HG02938 (cell line): ENCODE data around the gene TSKU.

Experiments
- ATAC-seq: cut with Tn5 transposase; IDR thresholded peaks from one replicate; pipeline ENCODE4 v1.9.1; 2021; ENCODE audit warnings: mild to moderate bottlenecking, moderate library complexity; ENCODE audit not compliant: unreplicated experiment

TSKU gene

DNA sequence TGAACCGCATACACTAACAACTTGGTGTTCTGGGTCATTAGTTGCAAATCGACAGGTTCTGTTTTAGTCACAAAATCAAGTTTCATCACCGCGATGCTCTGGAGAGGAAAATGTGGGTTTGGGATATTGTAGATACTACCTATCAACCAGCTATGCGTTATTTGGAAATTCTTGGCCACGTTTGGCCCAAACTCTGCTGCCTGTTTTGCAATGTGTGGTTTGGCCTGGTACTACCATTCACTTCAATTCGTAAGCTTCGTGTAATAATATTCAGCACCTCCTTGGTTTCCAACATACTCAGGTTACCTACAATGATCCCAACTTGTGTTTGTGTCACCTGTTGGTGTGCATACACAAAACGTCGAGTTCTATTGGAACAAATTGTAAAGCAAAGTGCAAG, 61.4 kb downstream of the TSKU start:
- ATAC-seq = no peak

DNA sequence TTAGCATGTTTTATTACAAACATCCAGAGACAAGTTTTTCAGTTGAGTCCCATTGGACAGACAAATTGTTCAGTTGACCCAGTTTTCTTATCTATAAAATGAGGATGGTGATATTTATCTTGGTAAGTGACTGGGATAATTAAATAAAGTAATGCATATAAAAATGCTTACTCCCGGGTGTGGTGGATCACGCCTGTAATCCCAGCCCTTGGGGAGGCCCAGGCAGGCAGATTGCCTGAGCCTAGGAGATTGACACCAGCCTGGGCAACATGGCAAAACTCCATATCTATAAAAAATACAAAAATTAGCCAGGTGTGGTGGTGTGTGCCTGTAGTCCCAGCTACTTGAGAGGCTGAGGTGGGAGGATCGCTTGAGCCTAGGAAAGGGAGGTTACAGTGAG, 61.9 kb downstream of the TSKU start:
- ATAC-seq = no peak

DNA sequence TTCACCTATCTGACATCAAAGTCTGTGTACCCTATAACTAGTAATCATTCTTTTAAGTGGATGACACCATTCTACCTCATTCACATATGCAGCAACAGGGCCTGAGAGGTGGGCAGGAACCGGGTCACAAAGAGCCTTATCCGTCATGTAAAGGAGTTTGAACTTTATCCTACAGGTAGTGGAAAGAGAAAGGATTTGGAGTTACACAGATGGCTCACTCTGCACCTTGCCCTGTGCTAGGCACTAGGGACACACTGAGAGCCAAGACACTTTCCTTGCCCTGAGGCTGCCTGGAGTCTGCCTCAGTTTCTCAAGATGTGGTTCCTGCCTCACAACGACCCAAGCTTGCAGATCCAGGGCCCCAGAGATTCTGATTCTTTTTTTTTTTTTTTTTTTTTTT, 63.3 kb downstream of the TSKU start:
- ATAC-seq = no peak
